ENCODE data around the gene LDHD.

The LDHD gene

GRCh38 chr16:75106351-75107274, 10.0 kb downstream of the LDHD start:
- peak overlapping the region; percentile 100 for H3K27ac ChIP-seq (ENCODE audit: low read length)
- H3K4me2 ChIP-seq (ENCODE audit: insufficient read depth, low read length): peak overlapping the region; percentile 81

DNA sequence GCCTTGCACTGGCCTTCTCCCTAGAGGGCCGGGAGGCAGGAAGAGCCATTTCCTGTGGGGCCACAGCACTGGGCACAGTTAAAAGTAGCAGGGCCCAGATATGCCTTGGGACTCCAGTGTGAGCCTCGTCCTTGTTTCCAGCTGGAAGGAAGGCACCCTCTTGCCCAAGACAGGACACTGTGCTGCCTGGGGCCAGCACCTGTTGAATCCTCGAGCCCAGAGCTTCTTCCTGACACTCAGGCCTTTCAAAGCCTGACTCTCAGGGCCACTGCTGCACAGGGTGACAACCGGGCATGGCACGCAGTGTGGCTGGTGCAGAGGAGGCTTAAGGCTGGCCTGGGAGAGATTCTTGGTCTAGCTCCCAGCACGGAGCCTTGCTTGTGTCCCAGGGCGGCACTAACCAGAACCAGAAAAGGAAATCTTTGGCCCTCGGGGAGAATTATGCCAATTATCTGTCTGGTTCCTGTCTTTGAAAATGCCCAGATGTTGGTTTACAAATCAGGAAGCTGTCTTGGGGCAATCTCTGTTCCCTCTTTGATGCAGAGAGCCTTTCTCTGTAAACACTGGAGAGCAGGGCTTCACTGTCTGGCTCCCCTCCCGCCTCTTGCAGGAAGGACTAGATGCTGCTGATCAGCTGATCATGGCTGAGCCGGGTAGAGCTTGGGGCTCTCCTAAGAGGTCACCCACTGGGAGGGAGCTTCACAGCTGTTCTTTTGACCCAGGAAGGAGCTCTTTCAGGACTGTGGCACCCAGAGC, 11.1 kb downstream of the LDHD start:
- Histone ChIP-seq H4K20me1 (ENCODE audit: insufficient read depth, low read length) (no peaks in the 10 kb centered on the region), H3K9me3 (ENCODE audit: insufficient read depth, low read length, severe bottlenecking) (no peaks in the 10 kb centered on the region), H2AFZ (ENCODE audit: low read depth, low read length) (no peak overlapping the region), H3K4me2 (ENCODE audit: insufficient read depth, low read length) (peak overlapping the region; percentile 81; the same call in 1 of the 2 replicates), H3K27me3 (ENCODE audit: insufficient read depth, low read length, poor library complexity) (no peaks in the 10 kb centered on the region), H3K4me1 (ENCODE audit: insufficient read depth, low read length) (peaks cover 93% of the 10 kb centered on the region), H3K9ac (ENCODE audit: low read depth, low read length) (peak overlapping the region; percentile 96), H3K27ac (ENCODE audit: low read length) (peak overlapping the region; percentile 100), H3K4me3 (ENCODE audit: low read depth in 1 of 2, low read length in 2 of 2) (no peak overlapping the region), H3K36me3 (ENCODE audit: insufficient read depth, low read length) (peaks cover 70% of the 10 kb centered on the region), H3K79me2 (ENCODE audit: insufficient read depth, low read length) (peaks cover 92% of the 10 kb centered on the region)
- ATAC-seq (ENCODE audit: insufficient read depth, low read depth): no peak
- TF ChIP-seq EZH2 (IDR thresholded peaks at IDR 0.05; ENCODE audit: borderline replicate concordance, low read depth, low read length, severe bottlenecking): no peak
- TF ChIP-seq, protein P1, sequence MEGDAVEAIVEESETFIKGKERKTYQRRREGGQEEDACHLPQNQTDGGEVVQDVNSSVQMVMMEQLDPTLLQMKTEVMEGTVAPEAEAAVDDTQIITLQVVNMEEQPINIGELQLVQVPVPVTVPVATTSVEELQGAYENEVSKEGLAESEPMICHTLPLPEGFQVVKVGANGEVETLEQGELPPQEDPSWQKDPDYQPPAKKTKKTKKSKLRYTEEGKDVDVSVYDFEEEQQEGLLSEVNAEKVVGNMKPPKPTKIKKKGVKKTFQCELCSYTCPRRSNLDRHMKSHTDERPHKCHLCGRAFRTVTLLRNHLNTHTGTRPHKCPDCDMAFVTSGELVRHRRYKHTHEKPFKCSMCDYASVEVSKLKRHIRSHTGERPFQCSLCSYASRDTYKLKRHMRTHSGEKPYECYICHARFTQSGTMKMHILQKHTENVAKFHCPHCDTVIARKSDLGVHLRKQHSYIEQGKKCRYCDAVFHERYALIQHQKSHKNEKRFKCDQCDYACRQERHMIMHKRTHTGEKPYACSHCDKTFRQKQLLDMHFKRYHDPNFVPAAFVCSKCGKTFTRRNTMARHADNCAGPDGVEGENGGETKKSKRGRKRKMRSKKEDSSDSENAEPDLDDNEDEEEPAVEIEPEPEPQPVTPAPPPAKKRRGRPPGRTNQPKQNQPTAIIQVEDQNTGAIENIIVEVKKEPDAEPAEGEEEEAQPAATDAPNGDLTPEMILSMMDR (IDR thresholded peaks at IDR 0.05; ENCODE audit: borderline replicate concordance, extremely low read depth, low read length, poor library complexity, severe bottlenecking): no peak
- DNase-seq: peak; percentile 60

More at GRCh38 chr16:75106351-75107274, 10.0 kb downstream of the LDHD start:
- TF ChIP-seq, protein P1 (IDR thresholded peaks at IDR 0.05; ENCODE audit: borderline replicate concordance, extremely low read depth, low read length, poor library complexity, severe bottlenecking): no peak
- no peak for TF ChIP-seq EZH2 (IDR thresholded peaks at IDR 0.05; ENCODE audit: borderline replicate concordance, low read depth, low read length, severe bottlenecking)
- Histone ChIP-seq H4K20me1 (ENCODE audit: insufficient read depth, low read length) (peaks cover 2% of the 10 kb centered on the region; the same call in 1 of the 2 replicates), H3K36me3 (ENCODE audit: insufficient read depth, low read length) (peaks cover 59% of the 10 kb centered on the region), H3K4me1 (ENCODE audit: insufficient read depth, low read length) (peaks cover 93% of the 10 kb centered on the region), H3K4me3 (ENCODE audit: low read depth in 1 of 2, low read length in 2 of 2) (peak overlapping the region in 1 of 2 experiments; percentile 45; a peak in 2 of 4 replicates), H3K79me2 (ENCODE audit: insufficient read depth, low read length) (peaks cover 84% of the 10 kb centered on the region), H2AFZ (ENCODE audit: low read depth, low read length) (no peak overlapping the region), H3K9me3 (ENCODE audit: insufficient read depth, low read length, severe bottlenecking) (no peaks in the 10 kb centered on the region), H3K9ac (ENCODE audit: low read depth, low read length) (peak overlapping the region; percentile 96), H3K27me3 (ENCODE audit: insufficient read depth, low read length, poor library complexity) (no peaks in the 10 kb centered on the region)
- DNase-seq: no peak
- no peak for ATAC-seq (ENCODE audit: insufficient read depth, low read depth)

DNA sequence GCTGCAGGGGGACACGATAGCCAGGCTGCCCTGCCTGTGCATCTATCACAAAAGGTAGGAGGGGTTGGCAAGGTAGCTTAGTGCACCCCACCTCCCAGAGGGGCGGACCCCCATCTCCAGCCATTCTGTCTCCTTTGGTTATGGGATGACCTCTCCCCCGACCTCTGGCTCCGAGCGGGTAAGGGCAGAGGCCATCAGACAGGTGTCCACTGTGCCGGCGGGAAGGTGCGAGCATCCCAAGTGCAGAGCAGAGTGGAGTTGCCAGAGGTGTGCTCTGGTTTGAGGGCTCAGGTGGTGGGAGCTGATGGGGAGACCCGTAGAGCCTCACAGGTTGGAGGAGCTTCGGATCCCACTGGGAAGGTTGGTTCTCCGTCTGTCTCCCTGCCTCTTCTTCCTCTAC, 11.7 kb downstream of the LDHD start:
- DNase-seq: no peak
- TF ChIP-seq, protein P1 (IDR thresholded peaks at IDR 0.05; ENCODE audit: borderline replicate concordance, extremely low read depth, low read length, poor library complexity, severe bottlenecking): no peak
- TF ChIP-seq EZH2 (IDR thresholded peaks at IDR 0.05; ENCODE audit: borderline replicate concordance, low read depth, low read length, severe bottlenecking): no peak
- H3K27me3 ChIP-seq (ENCODE audit: insufficient read depth, low read length, poor library complexity): no peaks in the 10 kb centered on the region
- H3K9me3 ChIP-seq (ENCODE audit: insufficient read depth, low read length, severe bottlenecking): no peaks in the 10 kb centered on the region
- H2AFZ ChIP-seq (ENCODE audit: low read depth, low read length): no peak overlapping the region
- peak overlapping the region; percentile 96; the same call in 1 of the 2 replicates for H3K9ac ChIP-seq (ENCODE audit: low read depth, low read length)
- H3K36me3 ChIP-seq (ENCODE audit: insufficient read depth, low read length): peaks cover 76% of the 10 kb centered on the region
- H3K79me2 ChIP-seq (ENCODE audit: insufficient read depth, low read length): peaks cover 93% of the 10 kb centered on the region
- no peak overlapping the region for H3K4me3 ChIP-seq (ENCODE audit: low read depth in 1 of 2, low read length in 2 of 2)
- no peak for ATAC-seq (ENCODE audit: insufficient read depth, low read depth)
- H3K27ac ChIP-seq (ENCODE audit: low read length): peak overlapping the region; percentile 100
- no peaks in the 10 kb centered on the region for H4K20me1 ChIP-seq (ENCODE audit: insufficient read depth, low read length)
- peaks cover 93% of the 10 kb centered on the region for H3K4me1 ChIP-seq (ENCODE audit: insufficient read depth, low read length)
- H3K4me2 ChIP-seq (ENCODE audit: insufficient read depth, low read length): peak overlapping the region; percentile 21; the same call in 1 of the 2 replicates
